HL-60 (cell line): ENCODE data around the gene TMEM229A.
A peak's percentile ranks its signal among the peaks of the same experiment; 100 is the strongest.
"Not testable (repeated sequence)": the region's sequence is repeated elsewhere in the genome, so short reads cannot be mapped to it uniquely, and the experiment has no call there.

Experiments used
- DNase-seq, 2 experiments: peaks; one replicate each; pipeline ENCODE4 v3.0.0-alpha.2; 2010 to 2020; ENCODE audit warnings: low read depth in 1 of 2, low spot score in 1 of 2
- H3K27ac ChIP-seq: fragments of 250-450 bp; sonication (Bioruptor Pico); replicated peaks from 2 replicates; pipeline ENCODE4 v1.5.1; 2020; ENCODE audit warnings: mild to moderate bottlenecking, moderate library complexity
- H3K27me3 ChIP-seq: fragments of 250-450 bp; sonication (Bioruptor Pico); 2 replicates; pipeline ENCODE4 v1.5.1; 2021; ENCODE audit warnings: mild to moderate bottlenecking, moderate library complexity; ENCODE audit not compliant: insufficient read depth, poor library complexity, severe bottlenecking
- H3K4me3 ChIP-seq: replicated peaks from 2 replicates; pipeline ENCODE4 v1.5.1; 2011; ENCODE audit warnings: mild to moderate bottlenecking, control low read depth, low read length; ENCODE audit not compliant: insufficient read depth
- GABPA ChIP-seq: IDR thresholded peaks from 2 replicates; pipeline ENCODE4 v1.6.1; 2012; ENCODE audit warnings: low read depth
- POLR2AphosphoS5 ChIP-seq: IDR thresholded peaks from 2 replicates; pipeline ENCODE4 v1.6.1; 2012; ENCODE audit warnings: low read depth
- SPI1 ChIP-seq: IDR thresholded peaks from 2 replicates; pipeline ENCODE4 v1.6.1; 2012; ENCODE audit warnings: low read depth, mild to moderate bottlenecking, borderline replicate concordance
- long read RNA-seq: library from polyadenylated mRNA; unstranded; transcript quantifications from one replicate; pipeline ENCODE4 v2.0.0, GENCODE V29; 2020
- TF ChIP-seq, protein P1 (sequence below): IDR thresholded peaks from 2 replicates; pipeline ENCODE4 v1.6.1; 2012; ENCODE audit warnings: low read depth; ENCODE audit not compliant: insufficient replicate concordance
- TF ChIP-seq, protein P2 (sequence below): IDR thresholded peaks from one replicate; pipeline ENCODE4 v1.5.1; 2011; ENCODE audit warnings: low read length, control low read depth, inconsistent platforms; ENCODE audit not compliant: insufficient read depth

The TMEM229A gene
- long read RNA-seq = 0 reads

DNA sequence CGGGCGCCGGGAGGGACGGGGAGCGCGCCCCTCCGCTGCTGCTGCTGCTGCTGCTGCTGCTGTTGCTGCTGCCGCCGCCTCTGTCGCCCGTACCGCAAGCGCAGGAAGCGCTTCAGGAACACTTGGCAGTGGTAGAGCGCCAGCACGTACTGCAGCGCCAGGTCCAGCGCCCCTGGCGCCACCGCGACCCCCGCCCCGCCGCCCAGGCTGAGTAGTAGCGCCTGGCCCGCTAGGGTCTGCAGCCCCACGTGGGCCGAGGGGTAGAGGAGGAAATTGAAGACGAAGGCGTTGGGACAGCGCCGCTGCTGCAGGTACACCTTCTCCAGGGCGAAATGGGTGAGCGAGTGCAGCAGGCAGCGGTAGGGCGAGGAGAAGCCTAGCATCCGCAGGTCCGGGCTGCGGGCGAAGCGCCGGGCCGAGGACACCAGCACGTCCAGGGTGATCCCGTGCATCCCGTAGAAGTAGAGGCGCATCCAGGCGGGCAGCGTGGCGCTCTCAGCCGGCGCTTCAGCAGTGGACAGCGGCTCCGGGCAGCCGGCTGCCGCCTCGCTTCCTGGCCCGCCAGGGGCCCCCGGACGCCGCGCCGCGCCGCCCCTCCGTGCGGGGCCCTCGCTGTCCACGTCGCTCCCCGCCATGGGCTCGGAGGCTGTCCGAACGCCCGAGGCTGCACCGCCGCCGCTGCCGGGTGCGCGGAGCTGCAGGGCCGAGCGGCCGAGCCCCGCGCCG lies at the start of gene TMEM229A:
Gene TMEM229A, minus strand, starts transcription at position 699 of the 726 bp plus-strand sequence. Its CDS starts 64 bp downstream, at position 635.
- peak in 1 of 2 experiments; percentile 1 for DNase-seq

DNA sequence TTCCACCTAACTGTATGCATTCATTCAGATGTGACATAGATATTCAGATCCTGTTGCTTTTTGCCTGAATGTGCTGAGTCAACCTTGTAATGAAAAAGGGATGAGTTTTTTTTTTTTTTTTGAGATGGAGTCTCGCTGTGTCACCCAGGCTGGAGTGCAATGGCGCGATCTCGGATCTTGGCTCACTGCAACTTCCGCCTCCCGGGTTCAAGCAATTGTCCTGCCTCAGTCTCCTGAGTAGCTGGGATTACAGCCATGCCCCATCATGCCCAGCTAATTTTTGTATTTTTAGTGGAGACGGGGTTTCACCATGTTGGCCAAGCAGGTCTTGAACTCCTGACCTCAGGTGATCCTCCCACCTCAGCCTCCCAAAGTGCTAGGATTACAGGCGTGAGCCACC lies 49.4 kb upstream of the TMEM229A start:
- DNase-seq, H3K27me3 ChIP-seq, H3K27ac ChIP-seq, H3K4me3 ChIP-seq: not testable (repeated sequence)

More for the DNA sequence above, at the start of gene TMEM229A:
- peaks cover 46% of the 10 kb centered on the region for H3K27me3 ChIP-seq
- no peak within 1 kb of the TSS for H3K27ac ChIP-seq
- TF ChIP-seq, protein P1, sequence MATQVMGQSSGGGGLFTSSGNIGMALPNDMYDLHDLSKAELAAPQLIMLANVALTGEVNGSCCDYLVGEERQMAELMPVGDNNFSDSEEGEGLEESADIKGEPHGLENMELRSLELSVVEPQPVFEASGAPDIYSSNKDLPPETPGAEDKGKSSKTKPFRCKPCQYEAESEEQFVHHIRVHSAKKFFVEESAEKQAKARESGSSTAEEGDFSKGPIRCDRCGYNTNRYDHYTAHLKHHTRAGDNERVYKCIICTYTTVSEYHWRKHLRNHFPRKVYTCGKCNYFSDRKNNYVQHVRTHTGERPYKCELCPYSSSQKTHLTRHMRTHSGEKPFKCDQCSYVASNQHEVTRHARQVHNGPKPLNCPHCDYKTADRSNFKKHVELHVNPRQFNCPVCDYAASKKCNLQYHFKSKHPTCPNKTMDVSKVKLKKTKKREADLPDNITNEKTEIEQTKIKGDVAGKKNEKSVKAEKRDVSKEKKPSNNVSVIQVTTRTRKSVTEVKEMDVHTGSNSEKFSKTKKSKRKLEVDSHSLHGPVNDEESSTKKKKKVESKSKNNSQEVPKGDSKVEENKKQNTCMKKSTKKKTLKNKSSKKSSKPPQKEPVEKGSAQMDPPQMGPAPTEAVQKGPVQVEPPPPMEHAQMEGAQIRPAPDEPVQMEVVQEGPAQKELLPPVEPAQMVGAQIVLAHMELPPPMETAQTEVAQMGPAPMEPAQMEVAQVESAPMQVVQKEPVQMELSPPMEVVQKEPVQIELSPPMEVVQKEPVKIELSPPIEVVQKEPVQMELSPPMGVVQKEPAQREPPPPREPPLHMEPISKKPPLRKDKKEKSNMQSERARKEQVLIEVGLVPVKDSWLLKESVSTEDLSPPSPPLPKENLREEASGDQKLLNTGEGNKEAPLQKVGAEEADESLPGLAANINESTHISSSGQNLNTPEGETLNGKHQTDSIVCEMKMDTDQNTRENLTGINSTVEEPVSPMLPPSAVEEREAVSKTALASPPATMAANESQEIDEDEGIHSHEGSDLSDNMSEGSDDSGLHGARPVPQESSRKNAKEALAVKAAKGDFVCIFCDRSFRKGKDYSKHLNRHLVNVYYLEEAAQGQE = peak; percentile 87
- TF ChIP-seq SPI1 = no peak
- H3K4me3 ChIP-seq = no peak within 1 kb of the TSS

DNA sequence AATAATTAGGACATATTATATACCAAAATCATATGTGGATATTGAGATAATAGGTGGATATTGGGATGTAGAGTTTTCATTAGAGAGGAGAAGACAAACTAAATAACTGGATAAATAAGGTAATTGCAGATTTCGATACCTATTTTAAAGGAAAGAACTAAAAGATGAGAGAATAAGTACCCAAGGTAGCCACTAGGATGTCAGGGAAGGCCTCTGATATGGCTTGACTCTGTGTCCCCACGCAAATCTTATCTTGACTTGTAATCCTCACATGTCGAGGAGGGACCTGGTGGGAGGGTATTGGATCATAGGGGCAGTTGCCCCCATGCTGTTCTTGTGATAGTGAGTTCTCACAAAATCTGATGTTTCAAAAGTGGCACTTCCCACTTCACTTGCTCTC lies 44.7 kb upstream of the TMEM229A start:
- no peaks in the 10 kb centered on the region for H3K27me3 ChIP-seq
- no peak overlapping the region for H3K4me3 ChIP-seq
- H3K27ac ChIP-seq = no peak overlapping the region
- DNase-seq = no peak
- TF ChIP-seq, protein P1 = no peak
- TF ChIP-seq POLR2AphosphoS5 (no peak), GABPA (no peak), SPI1 (no peak)
- TF ChIP-seq, protein P2, sequence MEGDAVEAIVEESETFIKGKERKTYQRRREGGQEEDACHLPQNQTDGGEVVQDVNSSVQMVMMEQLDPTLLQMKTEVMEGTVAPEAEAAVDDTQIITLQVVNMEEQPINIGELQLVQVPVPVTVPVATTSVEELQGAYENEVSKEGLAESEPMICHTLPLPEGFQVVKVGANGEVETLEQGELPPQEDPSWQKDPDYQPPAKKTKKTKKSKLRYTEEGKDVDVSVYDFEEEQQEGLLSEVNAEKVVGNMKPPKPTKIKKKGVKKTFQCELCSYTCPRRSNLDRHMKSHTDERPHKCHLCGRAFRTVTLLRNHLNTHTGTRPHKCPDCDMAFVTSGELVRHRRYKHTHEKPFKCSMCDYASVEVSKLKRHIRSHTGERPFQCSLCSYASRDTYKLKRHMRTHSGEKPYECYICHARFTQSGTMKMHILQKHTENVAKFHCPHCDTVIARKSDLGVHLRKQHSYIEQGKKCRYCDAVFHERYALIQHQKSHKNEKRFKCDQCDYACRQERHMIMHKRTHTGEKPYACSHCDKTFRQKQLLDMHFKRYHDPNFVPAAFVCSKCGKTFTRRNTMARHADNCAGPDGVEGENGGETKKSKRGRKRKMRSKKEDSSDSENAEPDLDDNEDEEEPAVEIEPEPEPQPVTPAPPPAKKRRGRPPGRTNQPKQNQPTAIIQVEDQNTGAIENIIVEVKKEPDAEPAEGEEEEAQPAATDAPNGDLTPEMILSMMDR = no peak

DNA sequence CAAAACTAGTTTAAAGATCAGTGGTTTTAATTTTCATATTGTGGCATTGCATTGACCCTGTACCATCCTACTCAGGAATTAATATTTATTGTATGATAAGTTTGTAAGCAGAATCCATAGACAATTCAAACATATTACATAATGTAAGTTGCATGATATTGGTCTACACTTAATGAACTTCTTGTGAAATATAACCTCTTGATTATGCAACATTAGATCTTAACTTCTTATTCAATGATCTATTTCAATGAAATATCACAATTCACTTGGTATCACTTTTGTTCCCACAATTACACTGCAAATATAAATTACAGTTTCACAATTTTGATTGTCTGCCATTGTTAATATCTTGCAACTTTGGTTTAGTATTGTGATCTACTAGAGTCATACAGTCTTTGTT lies 44.0 kb upstream of the TMEM229A start:
- H3K27ac ChIP-seq = no peak overlapping the region
- DNase-seq = peak in 1 of 2 experiments; percentile 5
- no peak overlapping the region for H3K4me3 ChIP-seq
- TF ChIP-seq GABPA (no peak), POLR2AphosphoS5 (no peak), SPI1 (no peak)
- TF ChIP-seq, protein P1 = no peak
- TF ChIP-seq, protein P2 = no peak
- H3K27me3 ChIP-seq = no peaks in the 10 kb centered on the region
